Lung (tissue), 12 donors: ENCODE measurements around the gene AGAP1. TPM values are rescaled to one million over a fixed set of nuclear protein-coding genes. Genes with fewer than 3 reads are reported as not detected.

ENCODE experiments used
- ATAC-seq: fragments of 200-7000 bp; cut with Tn5 transposase; one replicate; pipeline ENCODE4 v1.9.1; 2020; ENCODE audit warnings: moderate number of reproducible peaks; ENCODE audit not compliant: insufficient read depth, low FRiP score
- DNase-seq, 3 donors: peaks; one replicate each; pipeline ENCODE4 v3.0.0-alpha.2; 2013 to 2017
- H3K27ac ChIP-seq, 2 donors: one replicate each; pipeline ENCODE4 v1.5.1; 2013; ENCODE audit warnings: mild to moderate bottlenecking in 2 of 2, moderate library complexity in 2 of 2, control low read depth in 1 of 2, inconsistent platforms in 1 of 2, low read depth in 1 of 2, low read length in 1 of 2
- H3K27me3 ChIP-seq, 3 donors: one replicate each; pipeline ENCODE4 v1.5.1; 2013; ENCODE audit warnings: low read length in 2 of 3; ENCODE audit not compliant: control insufficient read depth in 3 of 3, insufficient read depth in 3 of 3
- H3K36me3 ChIP-seq, 4 donors: one replicate each; pipeline ENCODE4 v1.5.1; 2013; ENCODE audit warnings: low read length in 4 of 4, mild to moderate bottlenecking in 1 of 4, moderate library complexity in 1 of 4; ENCODE audit not compliant: control insufficient read depth in 4 of 4, insufficient read depth in 4 of 4
- H3K4me1 ChIP-seq, 5 donors: one replicate each; pipeline ENCODE4 v1.5.1; 2013; ENCODE audit warnings: low read length in 5 of 5, mild to moderate bottlenecking in 2 of 5, moderate library complexity in 1 of 5; ENCODE audit not compliant: control insufficient read depth in 5 of 5, insufficient read depth in 5 of 5
- H3K4me3 ChIP-seq: one replicate; pipeline ENCODE4 v1.5.1; 2013; ENCODE audit warnings: mild to moderate bottlenecking, control low read depth, moderate library complexity
- H3K9ac ChIP-seq, 2 donors: one replicate each; pipeline ENCODE4 v1.5.1; 2013; ENCODE audit warnings: low read length in 2 of 2, control low read depth in 1 of 2; ENCODE audit not compliant: insufficient read depth in 1 of 2
- H3K9me3 ChIP-seq, 4 donors: one replicate each; pipeline ENCODE4 v1.5.1; 2013; ENCODE audit warnings: low read length in 3 of 4, mild to moderate bottlenecking in 1 of 4, moderate library complexity in 1 of 4; ENCODE audit not compliant: control insufficient read depth in 4 of 4, insufficient read depth in 3 of 4
- WGBS, 2 donors: extraction: QIAGEN DNeasy Blood & Tissue Kit; methylation state at CpG; one replicate each; pipeline ENCODE4 v1.1.7; 2013; 5-methylcytosine and 5-hydroxymethylcytosine counted together
- polyA plus RNA-seq, 2 donors: library from polyadenylated mRNA; stranded (reverse); fragments of 200-250 nt; gene quantifications; one replicate each; pipeline ENCODE4 v1.2.1, GENCODE V29; 2013
- total RNA-seq, 2 donors: library from RNA; depleted of rRNA in 1 of 2; stranded (reverse); fragments of >200 nt in 1 of 2; gene quantifications; one replicate each; pipeline ENCODE4 v1.2.1, GENCODE V29; 2014 to 2021
- TF ChIP-seq, protein P1 (sequence below): IDR thresholded peaks from 2 replicates; pipeline ENCODE4 v1.5.1; 2012; ENCODE audit warnings: mild to moderate bottlenecking; ENCODE audit errors: control extremely low read depth, extremely low read depth
- donor health status: control.
- donor health status: control.
- donor health status: Bipolar disorder and iron deficiency.
- donor health status: healthy.
- donor health status: DM: yes; HTN: yes; CAD: no.

AGAP1 gene
- total and polyA plus RNA-seq, 4 donors = 6.6 to 39.4 (median 20.2) TPM

DNA sequence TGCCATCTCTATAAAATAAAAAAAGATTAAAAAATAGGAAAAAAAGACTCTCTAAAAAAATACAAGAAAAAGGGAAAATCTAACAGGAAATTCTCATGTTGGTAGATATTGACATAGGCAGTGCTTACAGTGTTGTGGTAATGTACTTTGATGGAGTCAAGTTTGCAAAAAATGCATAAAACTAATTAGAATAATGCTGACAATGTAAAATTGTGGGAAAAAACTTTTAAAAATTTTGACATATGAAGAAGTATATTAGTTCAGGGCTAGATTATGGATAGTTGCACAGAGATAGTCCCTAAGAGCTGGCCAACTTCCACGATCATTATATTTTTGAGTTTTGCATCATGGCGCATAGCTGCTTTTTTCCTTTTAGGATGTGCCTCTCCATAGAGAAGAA lies 601.7 kb downstream of the AGAP1 start:
- TF ChIP-seq, protein P1, sequence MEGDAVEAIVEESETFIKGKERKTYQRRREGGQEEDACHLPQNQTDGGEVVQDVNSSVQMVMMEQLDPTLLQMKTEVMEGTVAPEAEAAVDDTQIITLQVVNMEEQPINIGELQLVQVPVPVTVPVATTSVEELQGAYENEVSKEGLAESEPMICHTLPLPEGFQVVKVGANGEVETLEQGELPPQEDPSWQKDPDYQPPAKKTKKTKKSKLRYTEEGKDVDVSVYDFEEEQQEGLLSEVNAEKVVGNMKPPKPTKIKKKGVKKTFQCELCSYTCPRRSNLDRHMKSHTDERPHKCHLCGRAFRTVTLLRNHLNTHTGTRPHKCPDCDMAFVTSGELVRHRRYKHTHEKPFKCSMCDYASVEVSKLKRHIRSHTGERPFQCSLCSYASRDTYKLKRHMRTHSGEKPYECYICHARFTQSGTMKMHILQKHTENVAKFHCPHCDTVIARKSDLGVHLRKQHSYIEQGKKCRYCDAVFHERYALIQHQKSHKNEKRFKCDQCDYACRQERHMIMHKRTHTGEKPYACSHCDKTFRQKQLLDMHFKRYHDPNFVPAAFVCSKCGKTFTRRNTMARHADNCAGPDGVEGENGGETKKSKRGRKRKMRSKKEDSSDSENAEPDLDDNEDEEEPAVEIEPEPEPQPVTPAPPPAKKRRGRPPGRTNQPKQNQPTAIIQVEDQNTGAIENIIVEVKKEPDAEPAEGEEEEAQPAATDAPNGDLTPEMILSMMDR = no peak
- H3K9me3 ChIP-seq = no peaks in the 10 kb centered on the region
- H3K36me3 ChIP-seq = no peaks in the 10 kb centered on the region
- WGBS, 2 donors = 97% methylated on average over 2 of the region's 2 CpGs
- no peak overlapping the region for H3K27ac ChIP-seq
- no peak overlapping the region for H3K4me3 ChIP-seq
- DNase-seq (no peak), ATAC-seq (no peak)
- no peaks in the 10 kb centered on the region for H3K27me3 ChIP-seq
- H3K4me1 ChIP-seq = no peaks in the 10 kb centered on the region
- H3K9ac ChIP-seq = no peak overlapping the region

- H3K9ac ChIP-seq = no peak overlapping the region
- no peaks in the 10 kb centered on the region for H3K27me3 ChIP-seq
- WGBS, 2 donors = 81 to 89% methylated on average over 29 of the region's 29 CpGs
- ATAC-seq (no peak), DNase-seq (no peak)
- TF ChIP-seq, protein P1 = no peak
- no peaks in the 10 kb centered on the region for H3K9me3 ChIP-seq
- H3K4me3 ChIP-seq = no peak overlapping the region
- peaks cover 0 to 3% (median 0%) of the 10 kb centered on the region in 5 donors for H3K4me1 ChIP-seq
- H3K27ac ChIP-seq = no peak overlapping the region
- peaks cover 0 to 2% (median 0%) of the 10 kb centered on the region in 4 donors for H3K36me3 ChIP-seq
Measured at GRCh38 chr2:236101311-236101950, 607.6 kb downstream of the AGAP1 start.

DNA sequence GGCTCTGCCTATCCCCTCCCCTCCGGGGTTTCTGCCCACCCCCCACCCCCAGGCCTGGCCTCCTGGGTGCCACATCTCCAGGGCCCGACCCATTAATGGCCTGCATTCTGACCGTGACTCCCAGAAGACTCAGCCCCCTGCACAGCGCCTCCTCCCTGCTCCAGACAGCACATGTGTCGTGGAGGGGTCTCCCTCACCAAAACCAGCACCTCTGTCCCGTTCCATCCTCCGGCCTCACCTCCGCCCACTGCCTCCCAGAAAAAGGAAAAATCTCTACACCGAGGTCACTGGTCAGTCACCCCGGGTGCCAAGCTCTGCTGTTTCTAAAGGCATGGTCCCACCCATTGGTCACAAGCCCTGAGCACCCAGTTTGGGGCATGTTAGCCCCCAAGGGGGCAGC lies 609.1 kb downstream of the AGAP1 start:
- DNase-seq (no peak), ATAC-seq (no peak)
- H3K27ac ChIP-seq = no peak overlapping the region
- H3K36me3 ChIP-seq = peaks cover 0 to 2% (median 0%) of the 10 kb centered on the region in 4 donors
- H3K9me3 ChIP-seq = no peaks in the 10 kb centered on the region
- no peaks in the 10 kb centered on the region for H3K27me3 ChIP-seq
- no peak overlapping the region for H3K4me3 ChIP-seq
- H3K9ac ChIP-seq = no peak overlapping the region
- H3K4me1 ChIP-seq = peaks cover 0 to 10% (median 3%) of the 10 kb centered on the region in 5 donors
- TF ChIP-seq, protein P1 = no peak
- WGBS, 2 donors = 92 to 96% methylated on average over 10 of the region's 10 CpGs

- TF ChIP-seq, protein P1 = no peak
- Histone ChIP-seq H3K36me3 (peaks cover 0 to 2% (median 0%) of the 10 kb centered on the region in 4 donors), H3K4me1 (peaks cover 0 to 17% (median 5%) of the 10 kb centered on the region in 5 donors), H3K9ac (no peak overlapping the region), H3K4me3 (no peak overlapping the region), H3K27me3 (no peaks in the 10 kb centered on the region), H3K27ac (no peak overlapping the region), H3K9me3 (no peaks in the 10 kb centered on the region)
- DNase-seq (no peak), ATAC-seq (no peak)
- 95 to 98% methylated on average over 9 of the region's 9 CpGs for WGBS, 2 donors
Measured at GRCh38 chr2:236103981-236104380, 610.1 kb downstream of the AGAP1 start.
